Tibial artery (tissue), 4 donors: ENCODE results near the gene PDP2.

ENCODE experiments used
- DNase-seq, 2 donors: peaks; one replicate each; pipeline ENCODE4 v3.0.0-alpha.2; 2019
- H3K27ac ChIP-seq, 2 donors: fragments of 200-600 bp; sonication (generic) in 1 of 2; 1 replicate in 1 of 2; 2 replicates in 1 of 2; pipeline ENCODE4 v1.5.1; 2018 to 2019; ENCODE audit warnings: mild to moderate bottlenecking in 1 of 2
- H3K27me3 ChIP-seq, 2 donors: fragments of 200-600 bp; sonication (generic) in 1 of 2; one replicate each; pipeline versions ENCODE4 v1.5.1 to v1.6.0; 2016 to 2019
- H3K36me3 ChIP-seq, 3 donors: fragments of 200-600 bp; sonication (generic) in 2 of 3; one replicate each; pipeline ENCODE4 v1.5.1; 2016 to 2019; ENCODE audit warnings: mild to moderate bottlenecking in 2 of 3
- H3K4me1 ChIP-seq, 4 donors: fragments of 200-600 bp; sonication (generic) in 2 of 4; 1 replicate in 3 of 4; 2 replicates in 1 of 4; pipeline ENCODE4 v1.5.1; 2016 to 2019
- H3K4me3 ChIP-seq, 2 donors: fragments of 200-600 bp; sonication (generic) in 1 of 2; 1 replicate in 1 of 2; 2 replicates in 1 of 2; pipeline ENCODE4 v1.5.1; 2018 to 2019; ENCODE audit warnings: mild to moderate bottlenecking in 2 of 2
- H3K9me3 ChIP-seq, 3 donors: fragments of 200-600 bp; sonication (generic) in 1 of 3; one replicate each; pipeline ENCODE4 v1.5.1; 2016 to 2019
- CTCF ChIP-seq, 2 experiments: fragments of 200-600 bp in 1 of 2; fragments of 450-650 bp in 1 of 2; IDR thresholded peaks; one replicate each; pipeline ENCODE4 v1.5.1; 2017 to 2019; ENCODE audit warnings: antibody characterized with exemption in 2 of 2, mild to moderate bottlenecking in 1 of 2, moderate library complexity in 1 of 2
- intact Hi-C: fragments of 100-400 bp; cut with DNase I; formaldehyde crosslinking; loops from one replicate; pipeline ENCODE4 v1.15.0; 2023; ENCODE audit warnings: low total_unique reads

PDP2 gene

GRCh38 chr16:66841366-66841765 lies 38.9 kb upstream of the PDP2 start:
- H3K36me3 ChIP-seq, result no peaks in the 10 kb centered on the region
- no peak overlapping the region for H3K27ac ChIP-seq
- intact Hi-C loops, result no loop called here
- no peak for TF ChIP-seq CTCF (IDR thresholded peaks at IDR 0.05)
- peaks cover 8 to 23% (median 22%) of the 10 kb centered on the region in 4 donors for H3K4me1 ChIP-seq
- DNase-seq, result no peak
- H3K27me3 ChIP-seq, result peaks cover 6 to 33% of the 10 kb centered on the region in 2 donors
- no peak overlapping the region for H3K4me3 ChIP-seq
- no peaks in the 10 kb centered on the region for H3K9me3 ChIP-seq

GRCh38 chr16:66842765-66843164 lies 37.5 kb upstream of the PDP2 start:
- H3K36me3 ChIP-seq, result no peaks in the 10 kb centered on the region
- no peak overlapping the region for H3K4me3 ChIP-seq
- H3K4me1 ChIP-seq, result peaks cover 8 to 23% (median 22%) of the 10 kb centered on the region in 4 donors
- TF ChIP-seq CTCF (IDR thresholded peaks at IDR 0.05), result no peak
- H3K9me3 ChIP-seq, result no peaks in the 10 kb centered on the region
- peaks cover 6 to 33% of the 10 kb centered on the region in 2 donors for H3K27me3 ChIP-seq
- intact Hi-C loops, result no loop called here
- no peak for DNase-seq
- no peak overlapping the region for H3K27ac ChIP-seq

- TF ChIP-seq CTCF (IDR thresholded peaks at IDR 0.05), result no peak
- H3K9me3 ChIP-seq, result no peaks in the 10 kb centered on the region
- no peak overlapping the region for H3K27ac ChIP-seq
- H3K36me3 ChIP-seq, result no peaks in the 10 kb centered on the region
- peaks cover 8 to 23% (median 22%) of the 10 kb centered on the region in 4 donors for H3K4me1 ChIP-seq
- intact Hi-C loops, result no loop called here
- peaks cover 6 to 33% of the 10 kb centered on the region in 2 donors for H3K27me3 ChIP-seq
- DNase-seq, result no peak
- no peak overlapping the region for H3K4me3 ChIP-seq
These were observed 37.1 kb upstream of the PDP2 start for GRCh38 chr16:66843191-66843590.

- peak overlapping the region; percentile 28 to 43 for H3K4me3 ChIP-seq
- intact Hi-C loops, result no loop called here
- DNase-seq, result no peak
- peaks cover 8 to 23% (median 22%) of the 10 kb centered on the region in 4 donors for H3K4me1 ChIP-seq
- no peak overlapping the region for H3K27ac ChIP-seq
- TF ChIP-seq CTCF (IDR thresholded peaks at IDR 0.05), result no peak
- no peaks in the 10 kb centered on the region for H3K9me3 ChIP-seq
- H3K36me3 ChIP-seq, result no peaks in the 10 kb centered on the region
- peaks cover 6 to 33% of the 10 kb centered on the region in 2 donors for H3K27me3 ChIP-seq
These were observed 36.3 kb upstream of the PDP2 start for GRCh38 chr16:66844009-66844341.

GRCh38 chr16:66844342-66845079 lies 35.8 kb upstream of the PDP2 start, which contains the start of gene CA7:
TSS of gene CA7 (plus strand) at chr16:66844414. CDS start at chr16:66844488, 74 bp downstream.
- no peaks in the 10 kb centered on the region for H3K36me3 ChIP-seq
- no peak for TF ChIP-seq CTCF (IDR thresholded peaks at IDR 0.05)
- no peaks in the 10 kb centered on the region for H3K9me3 ChIP-seq
- DNase-seq, result no peak
- intact Hi-C loops, result no loop called here
- peak within 1 kb of the TSS; percentile 28 to 43 for H3K4me3 ChIP-seq
- peaks cover 6 to 33% of the 10 kb centered on the region in 2 donors for H3K27me3 ChIP-seq
- peaks cover 8 to 23% (median 22%) of the 10 kb centered on the region in 4 donors for H3K4me1 ChIP-seq
- no peak within 1 kb of the TSS for H3K27ac ChIP-seq
